GM04504 (cell line): ENCODE measurements around the gene UNC119B.
"Not testable (repeated sequence)": the region's sequence is repeated elsewhere in the genome, so short reads cannot be mapped to it uniquely, and the experiment has no call there.

Experiments used
- DNase-seq: peaks from one replicate; pipeline ENCODE4 v3.0.0-alpha.2; 2012; ENCODE audit warnings: low read depth

UNC119B gene

GRCh38 chr12:120710031-120710804 is at the start of gene UNC119B:
TSS of gene UNC119B (plus strand) at chr12:120710458. CDS start at chr12:120710475, 17 bp downstream.
- no peak for DNase-seq

- DNase-seq = no peak
Measured at GRCh38 chr12:120661432-120661831, 48.8 kb upstream of the UNC119B start.

GRCh38 chr12:120662879-120663278 is 47.4 kb upstream of the UNC119B start:
- no peak for DNase-seq

GRCh38 chr12:120663741-120664140 is 46.5 kb upstream of the UNC119B start:
- DNase-seq = no peak

- DNase-seq = no peak
Measured at GRCh38 chr12:120666571-120667390, 43.5 kb upstream of the UNC119B start.

GRCh38 chr12:120668091-120668867 is 42.0 kb upstream of the UNC119B start:
- no peak for DNase-seq

GRCh38 chr12:120668868-120669840 is 41.1 kb upstream of the UNC119B start:
- DNase-seq = no peak

- not testable (repeated sequence) for DNase-seq
Measured at GRCh38 chr12:120670237-120670636, 40.0 kb upstream of the UNC119B start.

GRCh38 chr12:120670667-120671066 is 39.6 kb upstream of the UNC119B start:
- no peak for DNase-seq

GRCh38 chr12:120674097-120674636 is 36.1 kb upstream of the UNC119B start:
- DNase-seq = no peak

- no peak for DNase-seq
Measured at GRCh38 chr12:120677765-120678473, 32.3 kb upstream of the UNC119B start.

- DNase-seq = no peak
Measured at GRCh38 chr12:120678572-120678971, 31.7 kb upstream of the UNC119B start.

- DNase-seq = no peak
Measured at GRCh38 chr12:120680165-120680738, 30.0 kb upstream of the UNC119B start.

- no peak for DNase-seq
Measured at GRCh38 chr12:120684523-120684932, 25.7 kb upstream of the UNC119B start.

GRCh38 chr12:120685522-120685921 is 24.7 kb upstream of the UNC119B start:
- DNase-seq = no peak

GRCh38 chr12:120686151-120686689 is 24.0 kb upstream of the UNC119B start:
- DNase-seq = peak; percentile 94

- peak; percentile 93 for DNase-seq
Measured at GRCh38 chr12:120686690-120687577, 23.3 kb upstream of the UNC119B start, which contains the start of gene MLEC. TSS of gene MLEC (plus strand) at chr12:120687149. CDS start at chr12:120687297, 148 bp downstream.

- DNase-seq = no peak
Measured at GRCh38 chr12:120687578-120688289, 22.5 kb upstream of the UNC119B start.
